OCI-LY1 (cell line): ENCODE data around the gene PIK3R4.

Experiments
- CTCF ChIP-seq: fragments of 200-600 bp; sonication (generic), shearing (Covaris generic); IDR thresholded peaks from 2 replicates; pipeline ENCODE4 v1.5.1; 2017; ENCODE audit warnings: mild to moderate bottlenecking, antibody characterized with exemption, low read length, moderate library complexity, mixed read lengths
- EZH2 ChIP-seq: fragments of 200-600 bp; sonication (generic), shearing (Covaris generic); IDR thresholded peaks from 2 replicates; pipeline ENCODE4 v1.8.0; 2017; ENCODE audit warnings: borderline replicate concordance, mixed run types, mild to moderate bottlenecking, antibody characterized with exemption, low read length, moderate library complexity, mixed read lengths

GRCh38 chr3:130693314-130693713, 53.3 kb downstream of the PIK3R4 start:
- no peak for TF ChIP-seq CTCF
- no peak for TF ChIP-seq EZH2
